ENCODE data around the gene MRPL2. TPM values are rescaled to one million over a fixed set of nuclear protein-coding genes. Genes with fewer than 3 reads are reported as not detected.

Gene MRPL2
- total and polyA plus RNA-seq, 2 of the 8 experiments (the other 6 are each of a cell fraction or from before 2014, with no cell fraction given): 58.7 to 99.9 TPM

DNA sequence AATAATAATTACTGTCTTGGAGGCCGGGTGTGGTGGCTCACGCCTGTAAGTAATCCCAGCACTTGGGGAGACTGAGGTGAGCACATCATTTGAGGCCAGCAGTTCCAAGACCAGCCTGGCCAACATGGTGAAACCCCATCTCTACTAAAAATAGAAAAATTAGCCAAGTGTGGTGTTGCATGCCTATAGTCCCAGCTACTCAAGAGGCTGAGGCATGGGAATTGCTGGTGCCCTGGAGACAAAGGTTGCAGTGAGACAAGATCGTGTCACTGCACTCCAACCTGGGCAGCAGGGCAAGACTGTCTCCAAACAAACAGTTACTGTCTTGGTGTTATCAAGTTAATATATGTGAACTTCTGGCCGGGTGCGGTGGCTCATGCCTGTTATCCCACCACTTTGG is 32.9 kb downstream of the MRPL2 start (continued):
- TF ChIP-seq, protein P1, sequence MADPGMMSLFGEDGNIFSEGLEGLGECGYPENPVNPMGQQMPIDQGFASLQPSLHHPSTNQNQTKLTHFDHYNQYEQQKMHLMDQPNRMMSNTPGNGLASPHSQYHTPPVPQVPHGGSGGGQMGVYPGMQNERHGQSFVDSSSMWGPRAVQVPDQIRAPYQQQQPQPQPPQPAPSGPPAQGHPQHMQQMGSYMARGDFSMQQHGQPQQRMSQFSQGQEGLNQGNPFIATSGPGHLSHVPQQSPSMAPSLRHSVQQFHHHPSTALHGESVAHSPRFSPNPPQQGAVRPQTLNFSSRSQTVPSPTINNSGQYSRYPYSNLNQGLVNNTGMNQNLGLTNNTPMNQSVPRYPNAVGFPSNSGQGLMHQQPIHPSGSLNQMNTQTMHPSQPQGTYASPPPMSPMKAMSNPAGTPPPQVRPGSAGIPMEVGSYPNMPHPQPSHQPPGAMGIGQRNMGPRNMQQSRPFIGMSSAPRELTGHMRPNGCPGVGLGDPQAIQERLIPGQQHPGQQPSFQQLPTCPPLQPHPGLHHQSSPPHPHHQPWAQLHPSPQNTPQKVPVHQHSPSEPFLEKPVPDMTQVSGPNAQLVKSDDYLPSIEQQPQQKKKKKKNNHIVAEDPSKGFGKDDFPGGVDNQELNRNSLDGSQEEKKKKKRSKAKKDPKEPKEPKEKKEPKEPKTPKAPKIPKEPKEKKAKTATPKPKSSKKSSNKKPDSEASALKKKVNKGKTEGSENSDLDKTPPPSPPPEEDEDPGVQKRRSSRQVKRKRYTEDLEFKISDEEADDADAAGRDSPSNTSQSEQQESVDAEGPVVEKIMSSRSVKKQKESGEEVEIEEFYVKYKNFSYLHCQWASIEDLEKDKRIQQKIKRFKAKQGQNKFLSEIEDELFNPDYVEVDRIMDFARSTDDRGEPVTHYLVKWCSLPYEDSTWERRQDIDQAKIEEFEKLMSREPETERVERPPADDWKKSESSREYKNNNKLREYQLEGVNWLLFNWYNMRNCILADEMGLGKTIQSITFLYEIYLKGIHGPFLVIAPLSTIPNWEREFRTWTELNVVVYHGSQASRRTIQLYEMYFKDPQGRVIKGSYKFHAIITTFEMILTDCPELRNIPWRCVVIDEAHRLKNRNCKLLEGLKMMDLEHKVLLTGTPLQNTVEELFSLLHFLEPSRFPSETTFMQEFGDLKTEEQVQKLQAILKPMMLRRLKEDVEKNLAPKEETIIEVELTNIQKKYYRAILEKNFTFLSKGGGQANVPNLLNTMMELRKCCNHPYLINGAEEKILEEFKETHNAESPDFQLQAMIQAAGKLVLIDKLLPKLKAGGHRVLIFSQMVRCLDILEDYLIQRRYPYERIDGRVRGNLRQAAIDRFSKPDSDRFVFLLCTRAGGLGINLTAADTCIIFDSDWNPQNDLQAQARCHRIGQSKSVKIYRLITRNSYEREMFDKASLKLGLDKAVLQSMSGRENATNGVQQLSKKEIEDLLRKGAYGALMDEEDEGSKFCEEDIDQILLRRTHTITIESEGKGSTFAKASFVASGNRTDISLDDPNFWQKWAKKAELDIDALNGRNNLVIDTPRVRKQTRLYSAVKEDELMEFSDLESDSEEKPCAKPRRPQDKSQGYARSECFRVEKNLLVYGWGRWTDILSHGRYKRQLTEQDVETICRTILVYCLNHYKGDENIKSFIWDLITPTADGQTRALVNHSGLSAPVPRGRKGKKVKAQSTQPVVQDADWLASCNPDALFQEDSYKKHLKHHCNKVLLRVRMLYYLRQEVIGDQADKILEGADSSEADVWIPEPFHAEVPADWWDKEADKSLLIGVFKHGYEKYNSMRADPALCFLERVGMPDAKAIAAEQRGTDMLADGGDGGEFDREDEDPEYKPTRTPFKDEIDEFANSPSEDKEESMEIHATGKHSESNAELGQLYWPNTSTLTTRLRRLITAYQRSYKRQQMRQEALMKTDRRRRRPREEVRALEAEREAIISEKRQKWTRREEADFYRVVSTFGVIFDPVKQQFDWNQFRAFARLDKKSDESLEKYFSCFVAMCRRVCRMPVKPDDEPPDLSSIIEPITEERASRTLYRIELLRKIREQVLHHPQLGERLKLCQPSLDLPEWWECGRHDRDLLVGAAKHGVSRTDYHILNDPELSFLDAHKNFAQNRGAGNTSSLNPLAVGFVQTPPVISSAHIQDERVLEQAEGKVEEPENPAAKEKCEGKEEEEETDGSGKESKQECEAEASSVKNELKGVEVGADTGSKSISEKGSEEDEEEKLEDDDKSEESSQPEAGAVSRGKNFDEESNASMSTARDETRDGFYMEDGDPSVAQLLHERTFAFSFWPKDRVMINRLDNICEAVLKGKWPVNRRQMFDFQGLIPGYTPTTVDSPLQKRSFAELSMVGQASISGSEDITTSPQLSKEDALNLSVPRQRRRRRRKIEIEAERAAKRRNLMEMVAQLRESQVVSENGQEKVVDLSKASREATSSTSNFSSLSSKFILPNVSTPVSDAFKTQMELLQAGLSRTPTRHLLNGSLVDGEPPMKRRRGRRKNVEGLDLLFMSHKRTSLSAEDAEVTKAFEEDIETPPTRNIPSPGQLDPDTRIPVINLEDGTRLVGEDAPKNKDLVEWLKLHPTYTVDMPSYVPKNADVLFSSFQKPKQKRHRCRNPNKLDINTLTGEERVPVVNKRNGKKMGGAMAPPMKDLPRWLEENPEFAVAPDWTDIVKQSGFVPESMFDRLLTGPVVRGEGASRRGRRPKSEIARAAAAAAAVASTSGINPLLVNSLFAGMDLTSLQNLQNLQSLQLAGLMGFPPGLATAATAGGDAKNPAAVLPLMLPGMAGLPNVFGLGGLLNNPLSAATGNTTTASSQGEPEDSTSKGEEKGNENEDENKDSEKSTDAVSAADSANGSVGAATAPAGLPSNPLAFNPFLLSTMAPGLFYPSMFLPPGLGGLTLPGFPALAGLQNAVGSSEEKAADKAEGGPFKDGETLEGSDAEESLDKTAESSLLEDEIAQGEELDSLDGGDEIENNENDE (IDR thresholded peaks at IDR 0.05; ENCODE audit: insufficient replicate concordance, low read length): no peak
- TF ChIP-seq TCF12 (IDR thresholded peaks at IDR 0.05; ENCODE audit: low read depth, low read length): no peak
- no peak for TF ChIP-seq HDAC6 (IDR thresholded peaks at IDR 0.05; ENCODE audit: low read depth, low read length)
- TF ChIP-seq CHD1 (IDR thresholded peaks at IDR 0.05; ENCODE audit: low read depth, low read length): no peak
- no peak for TF ChIP-seq YY1 (IDR thresholded peaks at IDR 0.05; ENCODE audit: low read depth, low read length)
- no peak for TF ChIP-seq CREB1 (IDR thresholded peaks at IDR 0.05)
- no peak for TF ChIP-seq PHF8 (conservative IDR thresholded peaks at IDR 0.05; ENCODE audit: low read depth, low read length)
- TF ChIP-seq NANOG (IDR thresholded peaks at IDR 0.05; ENCODE audit: insufficient read depth, low read depth, low read length, poor library complexity, severe bottlenecking): no peak
- no peak for TF ChIP-seq POU5F1 (IDR thresholded peaks at IDR 0.05; ENCODE audit: low read depth, low read length)
- no peak for TF ChIP-seq KDM5A (IDR thresholded peaks at IDR 0.05; ENCODE audit: low read length)
- TF ChIP-seq EGR1 (IDR thresholded peaks at IDR 0.05; ENCODE audit: borderline replicate concordance, low read depth, low read length): no peak
